H1 (cell line): ENCODE data around the gene SLC2A5. TPM values are rescaled to one million over a fixed set of nuclear protein-coding genes. Genes with fewer than 3 reads are reported as not detected.

Experiments
- CTCF ChIA-PET: fragments of 300-600 bp; sonication (Branson Sonifier 250); formaldehyde crosslinking; loops from one replicate; lab custom pipeline; 2021; ENCODE audit not compliant: partially characterized antibody; lab: Charles Lee
- POLR2A ChIA-PET: fragments of 300-600 bp; sonication (Branson Sonifier 250); formaldehyde crosslinking; loops from one replicate; lab custom pipeline; 2021; ENCODE audit warnings: inconsistent platforms; ENCODE audit not compliant: partially characterized antibody; lab: Charles Lee
- DNase-seq, 2 experiments: peaks; one replicate each; pipeline versions ENCODE4 v3.0.0 to v3.0.0-alpha.2; 2010 to 2022; ENCODE audit warnings: low spot score in 2 of 2, low read depth in 1 of 2, mixed read lengths in 1 of 2
- FAIRE-seq: peaks from 2 replicates; lab custom pipeline; 2011; peaks lifted over from hg19 to GRCh38; lab: Jason Lieb, UNC
- H2AFZ ChIP-seq: 2 replicates; pipeline ENCODE4 v1.8.1; 2012; ENCODE audit warnings: low read length, inconsistent platforms
- H2AK5ac ChIP-seq: 2 replicates; pipeline ENCODE4 v1.6.1; 2013; ENCODE audit warnings: low read depth, low read length
- H2BK120ac ChIP-seq: replicated peaks from 2 replicates; pipeline ENCODE3; 2013; ENCODE audit warnings: low read depth, low read length, inconsistent platforms
- H2BK12ac ChIP-seq: 2 replicates; pipeline ENCODE4 v1.6.1; 2013; ENCODE audit warnings: low read depth, low read length
- H2BK15ac ChIP-seq: 2 replicates; pipeline ENCODE4 v1.6.1; 2013; ENCODE audit warnings: low read length
- H2BK20ac ChIP-seq: 2 replicates; pipeline ENCODE4 v1.6.1; 2013; ENCODE audit warnings: low read length
- H2BK5ac ChIP-seq: 2 replicates; pipeline ENCODE4 v1.6.1; 2013; ENCODE audit warnings: low read depth, low read length
- H3K14ac ChIP-seq: 2 replicates; pipeline ENCODE4 v1.6.1; 2013; ENCODE audit warnings: inconsistent platforms; ENCODE audit not compliant: insufficient read length
- H3K18ac ChIP-seq: 2 replicates; pipeline ENCODE4 v1.6.1; 2013; ENCODE audit warnings: low read length; ENCODE audit errors: extremely low read depth
- H3K23ac ChIP-seq: 2 replicates; pipeline ENCODE4 v1.6.1; 2013; ENCODE audit warnings: inconsistent platforms; ENCODE audit not compliant: insufficient read length
- H3K23me2 ChIP-seq: 2 replicates; pipeline ENCODE4 v1.6.1; 2013; ENCODE audit warnings: low read depth, low read length
- H3K27ac ChIP-seq: 2 replicates; pipeline ENCODE4 v1.6.1; 2011; ENCODE audit warnings: low read depth, low read length, inconsistent platforms
- H3K27me3 ChIP-seq, 4 experiments: replicated peaks in 1 of 4; 1 replicate in 1 of 4; 2 replicates in 3 of 4; pipeline versions ENCODE4 v1.6.1 to v1.8.1; 2011 to 2013; ENCODE audit warnings: low read length in 3 of 4, mild to moderate bottlenecking in 3 of 4, inconsistent platforms in 2 of 4, mixed read lengths in 2 of 4, moderate library complexity in 1 of 4; ENCODE audit not compliant: control insufficient read depth in 3 of 4, insufficient read depth in 3 of 4; ENCODE audit errors: extremely low read depth in 1 of 4
- H3K36me3 ChIP-seq, 4 experiments: 2 replicates each; pipeline versions ENCODE4 v1.6.1 to v1.8.1; 2011 to 2013; ENCODE audit warnings: mild to moderate bottlenecking in 4 of 4, low read length in 3 of 4, moderate library complexity in 2 of 4, control low read depth in 1 of 4, inconsistent platforms in 1 of 4; ENCODE audit not compliant: insufficient read depth in 4 of 4, control insufficient read depth in 2 of 4
- H3K4ac ChIP-seq: replicated peaks from 2 replicates; pipeline ENCODE3; 2013; ENCODE audit warnings: low read length, low read depth, mixed read lengths, inconsistent platforms; ENCODE audit not compliant: insufficient read length
- H3K4me1 ChIP-seq, 4 experiments: replicated peaks in 1 of 4; 1 replicate in 1 of 4; 2 replicates in 3 of 4; pipeline versions ENCODE4 v1.6.1 to v1.8.1; 2011 to 2013; ENCODE audit warnings: low read length in 3 of 4, inconsistent platforms in 2 of 4, mixed read lengths in 1 of 4; ENCODE audit not compliant: insufficient read depth in 4 of 4, control insufficient read depth in 3 of 4
- H3K4me2 ChIP-seq, 2 experiments: 2 replicates each; pipeline versions ENCODE4 v1.6.1 to v1.8.1; 2011 to 2013; ENCODE audit warnings: low read depth in 2 of 2, low read length in 2 of 2, control low read depth in 1 of 2, inconsistent platforms in 1 of 2, mild to moderate bottlenecking in 1 of 2; ENCODE audit not compliant: insufficient read depth in 1 of 2
- H3K4me3 ChIP-seq, 4 experiments: fragments of 200-600, 300-600 bp in 1 of 4; sonication (generic), shearing (Covaris generic), sonication (Bioruptor Twin) in 1 of 4; 2 replicates each; pipeline versions ENCODE4 v1.5.1 to v1.8.1; 2011 to 2016; ENCODE audit warnings: low read length in 4 of 4, low read depth in 3 of 4, control low read depth in 2 of 4, inconsistent platforms in 2 of 4, mild to moderate bottlenecking in 2 of 4, mixed read lengths in 1 of 4, moderate library complexity in 1 of 4; ENCODE audit not compliant: insufficient read depth in 2 of 4; ENCODE audit errors: extremely low read depth in 1 of 4
- H3K56ac ChIP-seq: replicated peaks from 2 replicates; pipeline ENCODE3; 2013; ENCODE audit warnings: low read depth, mild to moderate bottlenecking, mixed read lengths, low read length, inconsistent platforms; ENCODE audit not compliant: insufficient read length
- H3K79me1 ChIP-seq: 2 replicates; pipeline ENCODE4 v1.6.1; 2013; ENCODE audit warnings: low read depth, low read length, control low read depth
- H3K79me2 ChIP-seq, 2 experiments: 2 replicates each; pipeline versions ENCODE4 v1.6.1 to v1.8.1; 2012 to 2013; ENCODE audit warnings: low read length in 2 of 2, mild to moderate bottlenecking in 2 of 2, inconsistent platforms in 1 of 2; ENCODE audit not compliant: insufficient read depth in 2 of 2, control insufficient read depth in 1 of 2
- H3K9ac ChIP-seq, 4 experiments: replicated peaks in 1 of 4; 1 replicate in 1 of 4; 2 replicates in 3 of 4; pipeline versions ENCODE4 v1.6.1 to v1.8.1; 2011 to 2013; ENCODE audit warnings: low read depth in 3 of 4, low read length in 3 of 4, control low read depth in 2 of 4, mild to moderate bottlenecking in 2 of 4, moderate library complexity in 2 of 4, inconsistent platforms in 1 of 4; ENCODE audit errors: extremely low read depth in 1 of 4
- H3K9me3 ChIP-seq, 2 experiments: 2 replicates each; pipeline versions ENCODE4 v1.6.1 to v1.8.1; 2012 to 2013; ENCODE audit warnings: mild to moderate bottlenecking in 2 of 2, moderate library complexity in 2 of 2, control low read depth in 1 of 2, inconsistent platforms in 1 of 2, low read depth in 1 of 2, low read length in 1 of 2, mixed read lengths in 1 of 2; ENCODE audit not compliant: insufficient read depth in 2 of 2
- H4K20me1 ChIP-seq, 2 experiments: replicated peaks in 1 of 2; 2 replicates each; pipeline versions ENCODE3 to v1.8.1; 2011 to 2013; ENCODE audit warnings: inconsistent platforms in 2 of 2, low read length in 2 of 2, mild to moderate bottlenecking in 1 of 2; ENCODE audit not compliant: insufficient read depth in 2 of 2, control insufficient read depth in 1 of 2
- H4K5ac ChIP-seq: 2 replicates; pipeline ENCODE4 v1.6.1; 2013; ENCODE audit warnings: low read length, low read depth, mixed read lengths, inconsistent platforms; ENCODE audit not compliant: insufficient read length
- H4K8ac ChIP-seq: 2 replicates; pipeline ENCODE4 v1.8.0; 2013; ENCODE audit warnings: mild to moderate bottlenecking, moderate library complexity, low read length, inconsistent platforms; ENCODE audit not compliant: insufficient read depth; ENCODE audit errors: extremely low read depth
- H4K91ac ChIP-seq: replicated peaks from 2 replicates; pipeline ENCODE3; 2013; ENCODE audit warnings: low read length, mixed read lengths, inconsistent platforms; ENCODE audit not compliant: insufficient read length
- BACH1 ChIP-seq: IDR thresholded peaks from 2 replicates; pipeline ENCODE4 v1.6.1; 2012; ENCODE audit warnings: low read length, improper control_type of control experiment
- CBX8 ChIP-seq: fragments of 300-800, 300-1000 bp; sonication (generic); IDR thresholded peaks from 2 replicates; pipeline ENCODE4 v1.7.1; 2016; ENCODE audit warnings: low read depth, low read length, borderline replicate concordance
- CREB1 ChIP-seq: IDR thresholded peaks from 2 replicates; pipeline ENCODE4 v1.6.1; 2012; ENCODE audit warnings: inconsistent platforms
- EP300 ChIP-seq, 2 experiments: IDR thresholded peaks; 1 replicate in 1 of 2; 2 replicates in 1 of 2; pipeline ENCODE4 v1.6.1; 2011 to 2012; ENCODE audit warnings: low read depth in 2 of 2, low read length in 2 of 2, mild to moderate bottlenecking in 2 of 2, borderline replicate concordance in 1 of 2, inconsistent platforms in 1 of 2, moderate library complexity in 1 of 2
- MAFK ChIP-seq: IDR thresholded peaks from 2 replicates; pipeline ENCODE4 v1.6.1; 2012; ENCODE audit warnings: low read depth, mild to moderate bottlenecking, improper control_type of control experiment, low read length
- NRF1 ChIP-seq: IDR thresholded peaks from 2 replicates; pipeline ENCODE4 v1.6.1; 2011; ENCODE audit warnings: mild to moderate bottlenecking, low read depth, low read length, improper control_type of control experiment
- POLR2A ChIP-seq, 2 experiments: IDR thresholded peaks; 1 replicate in 1 of 2; 2 replicates in 1 of 2; pipeline ENCODE4 v1.6.1; 2011; ENCODE audit warnings: low read depth in 2 of 2, low read length in 2 of 2, mild to moderate bottlenecking in 2 of 2; ENCODE audit errors: control extremely low read depth in 1 of 2
- SAP30 ChIP-seq: fragments of 300-600 bp; sonication (generic); IDR thresholded peaks from 2 replicates; pipeline ENCODE4 v1.7.1; 2012; ENCODE audit warnings: low read length, moderate library complexity, mild to moderate bottlenecking, inconsistent platforms; ENCODE audit not compliant: insufficient read depth, insufficient replicate concordance
- SP1 ChIP-seq: IDR thresholded peaks from 2 replicates; pipeline ENCODE4 v1.6.1; 2011; ENCODE audit warnings: low read depth, low read length
- SRF ChIP-seq: IDR thresholded peaks from 2 replicates; pipeline ENCODE4 v1.6.1; 2011; ENCODE audit warnings: mild to moderate bottlenecking, low read depth, low read length, moderate library complexity
- TAF7 ChIP-seq: optimal IDR thresholded peaks from 2 replicates; pipeline ENCODE3; 2011; ENCODE audit warnings: low read depth, mild to moderate bottlenecking, inconsistent platforms, low read length, moderate library complexity, borderline replicate concordance
- TBP ChIP-seq: IDR thresholded peaks from 2 replicates; pipeline ENCODE4 v1.6.1; 2011; ENCODE audit warnings: low read depth, low read length, improper control_type of control experiment
- WGBS, 2 experiments: shearing (Covaris generic) in 1 of 2; methylation state at CpG; one replicate each; pipeline versions ENCODE4 v1.1.6 to v1.1.7; 2013 to 2015; ENCODE audit warnings: low lambda C conversion rate in 2 of 2, mixed read lengths in 2 of 2, inconsistent platforms in 1 of 2, low coverage in 1 of 2, missing lambda C conversion rate in 1 of 2; ENCODE audit not compliant: insufficient replicate concordance in 2 of 2, insufficient coverage in 1 of 2, insufficient read length in 1 of 2; ENCODE audit errors: extremely low coverage in 1 of 2, missing lambda C conversion rate in 1 of 2; 5-methylcytosine and 5-hydroxymethylcytosine counted together
- polyA plus RNA-seq, 7 experiments: library from polyadenylated mRNA; depleted of rRNA in 3 of 7; stranded (reverse) in 5 of 7; unstranded in 2 of 7; fragments of >200 nt in 5 of 7; fragments of 200-250 nt in 2 of 7; gene quantifications; 1 replicate in 5 of 7; 2 replicates in 1 of 7; 4 replicates in 1 of 7; pipeline versions ENCODE4 v1.2.1 to v1.2.3, GENCODE V29; 2011 to 2013; ENCODE audit warnings: missing spikeins in 2 of 7, mixed read lengths in 2 of 7
- total RNA-seq: library from RNA; stranded (reverse); fragmentation: NEBNext Ultra II Directional; extraction: Animal tissue kit (Norgen Biotek cat#: 25700); gene quantifications from 2 replicates; pipeline ENCODE4 v1.2.1, GENCODE V29; 2021
- TF ChIP-seq, protein P1 (sequence below), 3 experiments: IDR thresholded peaks; 1 replicate in 2 of 3; 2 replicates in 1 of 3; pipeline versions ENCODE4 v1.5.1 to v1.6.1; 2011; ENCODE audit warnings: low read length in 3 of 3, mild to moderate bottlenecking in 3 of 3, inconsistent platforms in 2 of 3, low read depth in 1 of 3, moderate library complexity in 1 of 3; ENCODE audit not compliant: insufficient read depth in 1 of 3; ENCODE audit errors: control extremely low read depth in 1 of 3

The SLC2A5 gene
- total and polyA plus RNA-seq, 2 of the 8 experiments (the other 6 are each of a cell fraction or from before 2014, with no cell fraction given), result 0.12 TPM; not detected in 1

DNA sequence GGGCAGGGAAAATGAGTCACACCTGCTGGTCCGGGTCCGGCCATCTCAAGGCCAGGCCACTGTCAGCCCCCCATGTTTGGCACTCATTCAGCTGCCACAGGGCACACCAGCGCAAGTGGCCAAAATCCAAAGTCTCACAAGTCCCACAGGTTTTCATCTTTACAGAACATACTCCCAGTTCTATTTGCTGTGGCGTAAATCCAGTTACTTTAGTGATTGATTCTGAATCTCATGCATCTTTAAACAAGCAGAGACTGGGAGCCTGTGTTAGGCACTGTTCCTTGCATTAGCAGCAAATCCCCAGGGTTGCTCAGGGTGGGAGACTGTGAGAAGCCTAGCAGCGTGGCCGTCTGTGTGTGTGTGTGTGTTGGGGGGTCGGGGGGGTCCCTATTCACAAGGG is 1.1 kb upstream of the SLC2A5 start:
- DNase-seq (no peak), FAIRE-seq (no peak)
- H3K23ac ChIP-seq, result no peak overlapping the region
- H2BK15ac ChIP-seq, result no peak overlapping the region
- no peak overlapping the region for H2BK5ac ChIP-seq
- no peaks in the 10 kb centered on the region for H3K27me3 ChIP-seq
- H2AFZ ChIP-seq, result no peak overlapping the region
- H3K4me1 ChIP-seq, result peaks cover 0 to 4% (median 1%) of the 10 kb centered on the region in 4 experiments; a peak in 3 of 7 replicates
- no peaks in the 10 kb centered on the region for H3K36me3 ChIP-seq
- POLR2A ChIA-PET, result no interaction called here
- H3K9me3 ChIP-seq, result no peaks in the 10 kb centered on the region
- no peak overlapping the region for H2BK12ac ChIP-seq
- no peak overlapping the region for H2BK20ac ChIP-seq
- no peak overlapping the region for H3K4me3 ChIP-seq
- WGBS, 2 experiments, result 83% methylated on average over 7 of the region's 7 CpGs; no CpG with 5 or more reads in 1 of the 2 experiments
- H3K14ac ChIP-seq, result no peak overlapping the region
- CTCF ChIA-PET, result interaction anchor here (1.7 kb wide), 1 partner anchor 33 kb away, joined by 6 read pairs; no protein-coding TSS in a partner anchor
- H2AK5ac ChIP-seq, result no peak overlapping the region
- H4K91ac ChIP-seq, result no peak overlapping the region
- no peak overlapping the region for H3K9ac ChIP-seq
- no peaks in the 10 kb centered on the region for H3K79me2 ChIP-seq
- H4K8ac ChIP-seq, result no peak overlapping the region
- H4K5ac ChIP-seq, result no peak overlapping the region
- no peak overlapping the region for H3K4ac ChIP-seq
- no peaks in the 10 kb centered on the region for H3K79me1 ChIP-seq
- H3K4me2 ChIP-seq, result no peak overlapping the region
- H2BK120ac ChIP-seq, result no peak overlapping the region
- no peak overlapping the region for H3K27ac ChIP-seq
- H4K20me1 ChIP-seq, result no peaks in the 10 kb centered on the region
- no peak overlapping the region for H3K56ac ChIP-seq
- H3K23me2 ChIP-seq, result no peaks in the 10 kb centered on the region
- no peak overlapping the region for H3K18ac ChIP-seq
- TF ChIP-seq CREB1 (no peak), CBX8 (no peak), SRF (no peak), SAP30 (no peak), MAFK (no peak), TAF7 (no peak), BACH1 (no peak), SP1 (no peak), TBP (no peak), EP300 (IDR thresholded peaks at IDR 0.05; ENCODE audit: borderline replicate concordance in 1 of 2, low read depth in 2 of 2, low read length in 2 of 2) (no peak), POLR2A (IDR thresholded peaks at IDR 0.05; ENCODE audit: control extremely low read depth in 1 of 2, low read depth in 2 of 2, low read length in 2 of 2) (no peak), NRF1 (no peak)
- TF ChIP-seq, protein P1, sequence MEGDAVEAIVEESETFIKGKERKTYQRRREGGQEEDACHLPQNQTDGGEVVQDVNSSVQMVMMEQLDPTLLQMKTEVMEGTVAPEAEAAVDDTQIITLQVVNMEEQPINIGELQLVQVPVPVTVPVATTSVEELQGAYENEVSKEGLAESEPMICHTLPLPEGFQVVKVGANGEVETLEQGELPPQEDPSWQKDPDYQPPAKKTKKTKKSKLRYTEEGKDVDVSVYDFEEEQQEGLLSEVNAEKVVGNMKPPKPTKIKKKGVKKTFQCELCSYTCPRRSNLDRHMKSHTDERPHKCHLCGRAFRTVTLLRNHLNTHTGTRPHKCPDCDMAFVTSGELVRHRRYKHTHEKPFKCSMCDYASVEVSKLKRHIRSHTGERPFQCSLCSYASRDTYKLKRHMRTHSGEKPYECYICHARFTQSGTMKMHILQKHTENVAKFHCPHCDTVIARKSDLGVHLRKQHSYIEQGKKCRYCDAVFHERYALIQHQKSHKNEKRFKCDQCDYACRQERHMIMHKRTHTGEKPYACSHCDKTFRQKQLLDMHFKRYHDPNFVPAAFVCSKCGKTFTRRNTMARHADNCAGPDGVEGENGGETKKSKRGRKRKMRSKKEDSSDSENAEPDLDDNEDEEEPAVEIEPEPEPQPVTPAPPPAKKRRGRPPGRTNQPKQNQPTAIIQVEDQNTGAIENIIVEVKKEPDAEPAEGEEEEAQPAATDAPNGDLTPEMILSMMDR (IDR thresholded peaks at IDR 0.05; ENCODE audit: control extremely low read depth in 1 of 3, insufficient read depth in 1 of 3, low read depth in 1 of 3, low read length in 3 of 3), result no peak
